Activated CD4-positive, alpha-beta memory T cell treated with anti-CD3 and anti-CD28 coated beads, Interleukin-2, amount 10 ng/mL, durations not matched to agents 7 days and 5 days (primary cell): ENCODE measurements around the gene HYCC1. TPM values are rescaled to one million over a fixed set of nuclear protein-coding genes. Genes with fewer than 3 reads are reported as not detected.

Experiments used
- CTCF ChIA-PET: fragments of 350-600 bp; sonication (Branson Sonifier 250); formaldehyde crosslinking; loops from one replicate; lab custom pipeline; 2021; ENCODE audit warnings: antibody characterized with exemption, inconsistent platforms; lab: Charles Lee
- POLR2A ChIA-PET: fragments of 350-600 bp; sonication (Branson Sonifier 250); formaldehyde crosslinking; loops from one replicate; lab custom pipeline; 2021; ENCODE audit warnings: antibody characterized with exemption; lab: Charles Lee
- DNase-seq: peaks from one replicate; pipeline ENCODE4 v3.0.0-alpha.2; 2020
- H3K27ac Mint-ChIP-seq: one replicate; pipeline ENCODE4 v1.8.0; 2021; ENCODE audit warnings: mild to moderate bottlenecking, mixed read lengths
- H3K27me3 Mint-ChIP-seq: one replicate; pipeline ENCODE4 v1.8.0; 2021; ENCODE audit warnings: mixed read lengths
- H3K36me3 Mint-ChIP-seq: one replicate; pipeline ENCODE4 v1.8.0; 2021; ENCODE audit warnings: low read depth, mixed read lengths
- H3K4me1 Mint-ChIP-seq: one replicate; pipeline ENCODE4 v1.8.0; 2021; ENCODE audit warnings: mixed read lengths
- H3K4me3 Mint-ChIP-seq: one replicate; pipeline ENCODE4 v1.8.0; 2021; ENCODE audit warnings: mild to moderate bottlenecking, mixed read lengths
- H3K9me3 Mint-ChIP-seq: one replicate; pipeline ENCODE4 v1.8.0; 2021; ENCODE audit warnings: mixed read lengths
- total RNA-seq, 2 experiments: library from RNA; stranded (reverse); gene quantifications; one replicate each; pipeline ENCODE4 v1.2.3, GENCODE V29; 2021

The HYCC1 gene
- total RNA-seq, 2 experiments from 2014 or later: 103 to 105 TPM

- DNase-seq: no peak
- no peaks in the 10 kb centered on the region for H3K27me3 Mint-ChIP-seq
- H3K36me3 Mint-ChIP-seq: peaks cover 44% of the 10 kb centered on the region
- H3K27ac Mint-ChIP-seq: no peak overlapping the region
- H3K4me3 Mint-ChIP-seq: no peak overlapping the region
- H3K9me3 Mint-ChIP-seq: no peaks in the 10 kb centered on the region
- CTCF ChIA-PET: no interaction called here
- H3K4me1 Mint-ChIP-seq: peaks cover 70% of the 10 kb centered on the region
- POLR2A ChIA-PET: interaction anchor here (4.2 kb wide), 1 partner anchor 14 kb away, joined by 25 read pairs; the partner anchor contains the start of gene HYCC1
These were observed 15.9 kb downstream of the HYCC1 start for GRCh38 chr7:22997871-22998518.

GRCh38 chr7:22996470-22996869, 17.5 kb downstream of the HYCC1 start:
- CTCF ChIA-PET: interaction anchor here (0.6 to 4.7 kb wide), 2 partner anchors 58 to 1567 kb away, joined by 4 to 34 read pairs; no protein-coding TSS in a partner anchor
- H3K27me3 Mint-ChIP-seq: no peaks in the 10 kb centered on the region
- no peak for DNase-seq
- peaks cover 66% of the 10 kb centered on the region for H3K4me1 Mint-ChIP-seq
- H3K36me3 Mint-ChIP-seq: peaks cover 46% of the 10 kb centered on the region
- no peak overlapping the region for H3K27ac Mint-ChIP-seq
- H3K9me3 Mint-ChIP-seq: no peaks in the 10 kb centered on the region
- H3K4me3 Mint-ChIP-seq: no peak overlapping the region
- POLR2A ChIA-PET: interaction anchor here (3.3 to 4.2 kb wide), 3 partner anchors 16 to 24 kb away, joined by 13 to 28 read pairs (median 25); partner anchors contain the start of gene HYCC1

GRCh38 chr7:22995011-22995410, 18.9 kb downstream of the HYCC1 start:
- no peak overlapping the region for H3K4me3 Mint-ChIP-seq
- peaks cover 65% of the 10 kb centered on the region for H3K4me1 Mint-ChIP-seq
- H3K9me3 Mint-ChIP-seq: no peaks in the 10 kb centered on the region
- ChIA-PET CTCF (interaction anchor here (0.5 to 4.7 kb wide), 4 partner anchors 19 to 139 kb away, joined by 3 to 34 read pairs (median 3); no protein-coding TSS in a partner anchor), POLR2A (interaction anchor here (0.8 to 4.2 kb wide), 9 partner anchors 9 to 135 kb away, joined by 3 to 28 read pairs (median 4); partner anchors contain the start of gene HYCC1)
- no peaks in the 10 kb centered on the region for H3K27me3 Mint-ChIP-seq
- H3K36me3 Mint-ChIP-seq: peaks cover 54% of the 10 kb centered on the region
- H3K27ac Mint-ChIP-seq: peak overlapping the region; percentile 58
- no peak for DNase-seq

- peak; percentile 49 for DNase-seq
- Mint-ChIP-seq H3K4me3 (no peak overlapping the region), H3K36me3 (peaks cover 58% of the 10 kb centered on the region), H3K4me1 (peaks cover 67% of the 10 kb centered on the region), H3K27ac (peak overlapping the region; percentile 40), H3K9me3 (no peaks in the 10 kb centered on the region), H3K27me3 (no peaks in the 10 kb centered on the region)
- POLR2A ChIA-PET: interaction anchor here (1.2 to 3.8 kb wide), 4 partner anchors 15 to 62 kb away, joined by 3 to 28 read pairs (median 9); no protein-coding TSS in a partner anchor
- CTCF ChIA-PET: interaction anchor here (1.2 to 4.7 kb wide), 2 partner anchors 62 to 105 kb away, joined by 3 to 34 read pairs; no protein-coding TSS in a partner anchor
These were observed 20.8 kb downstream of the HYCC1 start for GRCh38 chr7:22992874-22993840.

- POLR2A ChIA-PET: no interaction called here
- Mint-ChIP-seq H3K36me3 (peaks cover 55% of the 10 kb centered on the region), H3K27me3 (no peaks in the 10 kb centered on the region), H3K4me1 (peaks cover 56% of the 10 kb centered on the region), H3K27ac (no peak overlapping the region), H3K9me3 (no peaks in the 10 kb centered on the region), H3K4me3 (no peak overlapping the region)
- CTCF ChIA-PET: no interaction called here
- no peak for DNase-seq
These were observed 23.4 kb downstream of the HYCC1 start for GRCh38 chr7:22990588-22990949.

GRCh38 chr7:22989643-22990587, 24.0 kb downstream of the HYCC1 start:
- Mint-ChIP-seq H3K36me3 (peaks cover 51% of the 10 kb centered on the region), H3K27ac (no peak overlapping the region), H3K9me3 (no peaks in the 10 kb centered on the region), H3K4me3 (no peak overlapping the region), H3K4me1 (peaks cover 49% of the 10 kb centered on the region), H3K27me3 (no peaks in the 10 kb centered on the region)
- no peak for DNase-seq
- ChIA-PET POLR2A (interaction anchor here (1.2 kb wide), 1 partner anchor 23 kb away, joined by 4 read pairs; no protein-coding TSS in a partner anchor), CTCF (interaction anchor here (0.6 kb wide), 1 partner anchor 253 kb away, joined by 3 read pairs; no protein-coding TSS in a partner anchor)

GRCh38 chr7:22985436-22985835, 28.5 kb downstream of the HYCC1 start:
- POLR2A ChIA-PET: interaction anchor here (1.4 kb wide), 1 partner anchor 10 kb away, joined by 3 read pairs; no protein-coding TSS in a partner anchor
- H3K27ac Mint-ChIP-seq: no peak overlapping the region
- H3K27me3 Mint-ChIP-seq: no peaks in the 10 kb centered on the region
- peaks cover 49% of the 10 kb centered on the region for H3K36me3 Mint-ChIP-seq
- H3K4me1 Mint-ChIP-seq: peaks cover 21% of the 10 kb centered on the region
- CTCF ChIA-PET: no interaction called here
- H3K4me3 Mint-ChIP-seq: no peak overlapping the region
- no peaks in the 10 kb centered on the region for H3K9me3 Mint-ChIP-seq
- no peak for DNase-seq

- POLR2A ChIA-PET: no interaction called here
- H3K9me3 Mint-ChIP-seq: no peaks in the 10 kb centered on the region
- no peak overlapping the region for H3K4me3 Mint-ChIP-seq
- H3K4me1 Mint-ChIP-seq: peaks cover 4% of the 10 kb centered on the region
- DNase-seq: no peak
- peaks cover 36% of the 10 kb centered on the region for H3K36me3 Mint-ChIP-seq
- CTCF ChIA-PET: no interaction called here
- no peaks in the 10 kb centered on the region for H3K27me3 Mint-ChIP-seq
- no peak overlapping the region for H3K27ac Mint-ChIP-seq
These were observed 30.6 kb downstream of the HYCC1 start for GRCh38 chr7:22983257-22983855.

- CTCF ChIA-PET: no interaction called here
- peaks cover 50% of the 10 kb centered on the region for H3K36me3 Mint-ChIP-seq
- no peaks in the 10 kb centered on the region for H3K27me3 Mint-ChIP-seq
These were observed 33.5 kb downstream of the HYCC1 start for GRCh38 chr7:22980422-22980821.

GRCh38 chr7:22979861-22980260, 34.1 kb downstream of the HYCC1 start:
- no peaks in the 10 kb centered on the region for H3K27me3 Mint-ChIP-seq
- ChIA-PET POLR2A (interaction anchor here (1.0 kb wide), 1 partner anchor 21 kb away, joined by 3 read pairs; no protein-coding TSS in a partner anchor), CTCF (no interaction called here)
- peaks cover 50% of the 10 kb centered on the region for H3K36me3 Mint-ChIP-seq
- no peak overlapping the region for H3K4me3 Mint-ChIP-seq
- H3K4me1 Mint-ChIP-seq: peaks cover 4% of the 10 kb centered on the region
- no peak for DNase-seq
- no peaks in the 10 kb centered on the region for H3K9me3 Mint-ChIP-seq
- no peak overlapping the region for H3K27ac Mint-ChIP-seq

More at GRCh38 chr7:22980422-22980821, 33.5 kb downstream of the HYCC1 start:
- Mint-ChIP-seq H3K9me3 (no peaks in the 10 kb centered on the region), H3K4me1 (peaks cover 4% of the 10 kb centered on the region), H3K4me3 (no peak overlapping the region), H3K27ac (no peak overlapping the region)
- DNase-seq: no peak
- POLR2A ChIA-PET: interaction anchor here (1.0 kb wide), 1 partner anchor 20 kb away, joined by 3 read pairs; no protein-coding TSS in a partner anchor

GRCh38 chr7:22979251-22979650, 34.7 kb downstream of the HYCC1 start:
- no peak for DNase-seq
- H3K9me3 Mint-ChIP-seq: no peaks in the 10 kb centered on the region
- no peak overlapping the region for H3K4me3 Mint-ChIP-seq
- H3K36me3 Mint-ChIP-seq: peaks cover 50% of the 10 kb centered on the region
- H3K27me3 Mint-ChIP-seq: no peaks in the 10 kb centered on the region
- CTCF ChIA-PET: no interaction called here
- POLR2A ChIA-PET: interaction anchor here (1.4 kb wide), 1 partner anchor 14 kb away, joined by 3 read pairs; no protein-coding TSS in a partner anchor
- H3K27ac Mint-ChIP-seq: no peak overlapping the region
- H3K4me1 Mint-ChIP-seq: peaks cover 4% of the 10 kb centered on the region
